IMR-90 (cell line): Measurements from ENCODE around the gene ZGLP1. TPM values are rescaled to one million over a fixed set of nuclear protein-coding genes. Genes with fewer than 3 reads are reported as not detected.

Experiments
- ATAC-seq: fragments of 200-7000 bp; cut with Tn5 transposase; 2 replicates; pipeline ENCODE4 v1.9.1; 2020; ENCODE audit warnings: low read depth, mild to moderate bottlenecking, moderate library complexity
- BruUV-seq: library from RNA; stranded (reverse); fragments of 400-500 nt; replicated peaks from 2 replicates; lab custom pipeline; 2021; lab: Mats Ljungman, UMichigan
- CTCF ChIA-PET: fragments of 300-600 bp; formaldehyde crosslinking; extraction: SDS; loops from one replicate; lab custom pipeline; 2021; ENCODE audit warnings: antibody characterized with exemption; lab: Yijun Ruan, JAX
- POLR2A ChIA-PET: fragments of 300-600 bp; sonication (Branson Sonifier 250); formaldehyde crosslinking; loops from one replicate; lab custom pipeline; 2022; ENCODE audit warnings: antibody characterized with exemption; ENCODE audit not compliant: unreplicated experiment; lab: Charles Lee
- DNase-seq: peaks from one replicate; pipeline ENCODE4 v3.0.0; 2013
- H2AFZ ChIP-seq: replicated peaks from 2 replicates; pipeline ENCODE3; 2013; ENCODE audit warnings: low read length, mild to moderate bottlenecking; ENCODE audit not compliant: poor library complexity
- H2AK5ac ChIP-seq: 2 replicates; pipeline ENCODE4 v1.6.1; 2013; ENCODE audit warnings: low read depth, low read length, inconsistent platforms
- H2AK9ac ChIP-seq: replicated peaks from 2 replicates; pipeline ENCODE3; 2013; ENCODE audit warnings: mild to moderate bottlenecking, low read depth, low read length, moderate library complexity; ENCODE audit not compliant: poor library complexity
- H2BK120ac ChIP-seq: 2 replicates; pipeline ENCODE4 v1.6.1; 2013; ENCODE audit warnings: low read depth, low read length, inconsistent platforms
- H2BK15ac ChIP-seq: 3 replicates; pipeline ENCODE4 v1.6.1; 2013; ENCODE audit warnings: low read depth, low read length, inconsistent platforms
- H2BK20ac ChIP-seq: 2 replicates; pipeline ENCODE4 v1.6.1; 2013; ENCODE audit warnings: low read depth, mild to moderate bottlenecking, inconsistent platforms, low read length, moderate library complexity
- H2BK5ac ChIP-seq: 2 replicates; pipeline ENCODE4 v1.6.1; 2013; ENCODE audit warnings: mild to moderate bottlenecking, low read depth, low read length, inconsistent platforms; ENCODE audit not compliant: poor library complexity, severe bottlenecking
- H3K14ac ChIP-seq: replicated peaks from 2 replicates; pipeline ENCODE4 v1.6.1; 2013; ENCODE audit warnings: low read depth, low read length, inconsistent platforms
- H3K18ac ChIP-seq: 2 replicates; pipeline ENCODE4 v1.6.1; 2013; ENCODE audit warnings: low read depth, low read length, control low read depth
- H3K23ac ChIP-seq: 2 replicates; pipeline ENCODE4 v1.6.1; 2013; ENCODE audit warnings: low read depth, low read length, inconsistent platforms
- H3K27ac ChIP-seq: 2 replicates; pipeline ENCODE4 v1.5.1; 2013; ENCODE audit warnings: mild to moderate bottlenecking, control low read depth, low read length; ENCODE audit not compliant: insufficient read depth
- H3K27me3 ChIP-seq: 2 replicates; pipeline ENCODE4 v1.6.1; 2013; ENCODE audit warnings: low read length; ENCODE audit not compliant: control insufficient read depth, insufficient read depth
- H3K36me3 ChIP-seq: 2 replicates; pipeline ENCODE4 v1.6.1; 2013; ENCODE audit warnings: low read length, mixed read lengths; ENCODE audit not compliant: control insufficient read depth, insufficient read depth
- H3K4ac ChIP-seq: 2 replicates; pipeline ENCODE4 v1.6.1; 2013; ENCODE audit warnings: low read depth, low read length, inconsistent platforms
- H3K4me1 ChIP-seq: 2 replicates; pipeline ENCODE4 v1.6.1; 2013; ENCODE audit warnings: low read length, mixed read lengths; ENCODE audit not compliant: control insufficient read depth, insufficient read depth
- H3K4me2 ChIP-seq: 2 replicates; pipeline ENCODE4 v1.6.1; 2013; ENCODE audit warnings: low read depth, mild to moderate bottlenecking, control low read depth, low read length, moderate library complexity
- H3K4me3 ChIP-seq: 2 replicates; pipeline ENCODE4 v1.5.1; 2013; ENCODE audit warnings: low read depth, mild to moderate bottlenecking, control low read depth, low read length, moderate library complexity; ENCODE audit not compliant: insufficient read depth
- H3K56ac ChIP-seq: 2 replicates; pipeline ENCODE4 v1.6.1; 2013; ENCODE audit warnings: low read length, inconsistent platforms; ENCODE audit not compliant: insufficient read depth; ENCODE audit errors: extremely low read depth
- H3K79me1 ChIP-seq, 2 experiments: 2 replicates each; pipeline ENCODE4 v1.6.1; 2013; ENCODE audit warnings: low read length in 2 of 2, inconsistent platforms in 1 of 2, low read depth in 1 of 2
- H3K9ac ChIP-seq: 2 replicates; pipeline ENCODE4 v1.6.1; 2013; ENCODE audit warnings: low read depth, low read length, control low read depth
- H3K9me1 ChIP-seq: 2 replicates; pipeline ENCODE4 v1.6.1; 2013; ENCODE audit warnings: low read length, inconsistent platforms; ENCODE audit not compliant: insufficient read depth
- H3K9me3 ChIP-seq: 2 replicates; pipeline ENCODE4 v1.6.1; 2013; ENCODE audit warnings: low read length; ENCODE audit not compliant: control insufficient read depth, insufficient read depth
- H4K20me1 ChIP-seq: 2 replicates; pipeline ENCODE4 v1.6.1; 2013; ENCODE audit warnings: low read length, inconsistent platforms; ENCODE audit not compliant: insufficient read depth
- H4K5ac ChIP-seq: 2 replicates; pipeline ENCODE4 v1.6.1; 2013; ENCODE audit warnings: mild to moderate bottlenecking, low read depth, low read length, control low read depth
- H4K8ac ChIP-seq, 2 experiments: 2 replicates each; pipeline ENCODE4 v1.6.1; 2013; ENCODE audit warnings: low read depth in 2 of 2, low read length in 2 of 2, control low read depth in 1 of 2, inconsistent platforms in 1 of 2
- H4K91ac ChIP-seq: 2 replicates; pipeline ENCODE4 v1.6.1; 2013; ENCODE audit warnings: low read depth, low read length, inconsistent platforms; ENCODE audit not compliant: insufficient read depth
- CTCF ChIP-seq: conservative IDR thresholded peaks from 2 replicates; pipeline ENCODE4 v1.5.1; 2012; ENCODE audit warnings: mild to moderate bottlenecking, low read depth, low read length, improper control_type of control experiment
- MAZ ChIP-seq: IDR thresholded peaks from 2 replicates; pipeline ENCODE4 v1.6.1; 2012; ENCODE audit warnings: low read depth, mild to moderate bottlenecking, low read length, improper control_type of control experiment, moderate library complexity, borderline replicate concordance
- NFE2L2 ChIP-seq: fragments of 150-350 bp; IDR thresholded peaks from 2 replicates; pipeline ENCODE4 v1.6.1; 2016; ENCODE audit warnings: low read depth, mild to moderate bottlenecking, low read length
- USF2 ChIP-seq: fragments of 150-350 bp; IDR thresholded peaks from 2 replicates; pipeline ENCODE4 v1.6.1; 2017; ENCODE audit warnings: mild to moderate bottlenecking, antibody characterized with exemption, low read length, low read depth
- WGBS, 2 experiments: methylation state at CpG; one replicate each; pipeline versions ENCODE4 v1.1.5 to v1.1.7; 2013; ENCODE audit warnings: missing lambda C conversion rate in 2 of 2; ENCODE audit not compliant: insufficient read length in 1 of 2; ENCODE audit errors: extremely low coverage in 2 of 2; 5-methylcytosine and 5-hydroxymethylcytosine counted together
- dilution Hi-C: fragments of 300-500 bp; cut with HindIII; formaldehyde crosslinking; loops from one replicate; pipeline ENCODE4 v1.14.3; 2018; ENCODE audit warnings: low sequenced_read_pairs; ENCODE audit not compliant: unreplicated experiment
- in situ Hi-C: fragments of 300-500 bp; cut with MboI; formaldehyde crosslinking; loops from 3 replicates; pipeline ENCODE4 v1.14.3; 2019; ENCODE audit warnings: low sequenced_read_pairs, inconsistent platforms, mixed read lengths
- intact Hi-C: fragments of 100-400 bp; cut with micrococcal nuclease; formaldehyde crosslinking; loops from 2 replicates; pipeline ENCODE4 v1.10.0; 2022
- polyA plus RNA-seq, 3 experiments: library from polyadenylated mRNA; depleted of rRNA; stranded (reverse); fragments of >200 nt; gene quantifications; 2 replicates each; pipeline ENCODE4 v1.2.3, GENCODE V29; 2012; ENCODE audit warnings: low replicate concordance in 1 of 3
- total RNA-seq: library from RNA; depleted of rRNA; stranded (reverse); fragments of >200 nt; gene quantifications from 2 replicates; pipeline ENCODE4 v1.2.3, GENCODE V29; 2012
- TF ChIP-seq, protein P1 (sequence below): fragments of 150-350 bp; IDR thresholded peaks from 2 replicates; pipeline ENCODE4 v1.6.1; 2016; ENCODE audit warnings: low read depth, mild to moderate bottlenecking, low read length, moderate library complexity, borderline replicate concordance

ZGLP1 gene
- total and polyA plus RNA-seq, 2 of the 4 experiments (the other 2 are of a cell fraction) = 0.54 to 3.1 TPM

DNA sequence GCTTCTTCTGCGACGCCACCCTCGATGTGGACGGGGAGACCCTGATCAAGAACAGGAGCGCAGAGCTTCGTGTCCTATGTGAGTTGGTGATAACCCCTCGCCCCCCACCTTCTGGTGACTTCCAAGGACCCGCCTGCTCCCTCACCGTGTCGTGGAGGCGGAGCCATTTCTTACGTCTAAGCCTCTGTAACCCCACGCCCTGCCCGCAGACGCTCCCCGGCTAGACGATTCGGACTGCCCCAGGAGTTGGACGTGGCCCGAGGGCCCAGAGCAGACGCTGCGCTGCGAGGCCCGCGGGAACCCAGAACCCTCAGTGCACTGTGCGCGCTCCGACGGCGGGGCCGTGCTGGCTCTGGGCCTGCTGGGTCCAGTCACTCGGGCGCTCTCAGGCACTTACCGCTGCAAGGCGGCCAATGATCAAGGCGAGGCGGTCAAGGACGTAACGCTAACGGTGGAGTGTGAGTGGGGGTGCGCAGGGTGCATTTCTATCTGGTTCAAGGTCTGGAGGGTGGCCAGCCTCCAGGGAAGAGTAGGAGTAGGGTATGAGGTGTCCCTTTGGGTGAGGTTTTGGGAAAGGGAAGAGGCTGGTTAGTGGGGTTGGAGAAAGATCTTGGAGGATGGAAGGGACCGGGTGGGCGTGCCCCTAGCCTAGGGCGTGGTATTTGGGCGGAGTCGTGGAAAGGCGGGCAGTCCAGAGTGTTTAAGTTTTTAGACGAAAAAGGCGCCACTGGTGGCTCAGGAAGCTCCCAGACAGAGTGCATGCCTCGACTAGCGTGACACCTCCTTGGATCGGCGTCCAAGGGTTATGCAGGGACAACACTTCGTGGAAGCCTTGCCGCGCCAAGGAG is 16.6 kb downstream of the ZGLP1 start:
- H2AK5ac ChIP-seq = peak overlapping the region; percentile 27; the same call in 1 of the 2 replicates
- POLR2A ChIA-PET = no interaction called here
- no peak for DNase-seq

More for the DNA sequence above, 16.6 kb downstream of the ZGLP1 start:
- Histone ChIP-seq H3K27me3 (no peaks in the 10 kb centered on the region; the same call in 1 of the 2 replicates), H3K14ac (no peak overlapping the region), H3K36me3 (peaks cover 14% of the 10 kb centered on the region; the same call in 1 of the 2 replicates), H3K4ac (no peak overlapping the region), H2AK9ac (peak overlapping the region; percentile 83), H3K4me1 (peaks cover 15% of the 10 kb centered on the region), H4K91ac (no peak overlapping the region), H3K4me2 (peak overlapping the region; percentile 49), H2BK15ac (no peak overlapping the region), H2BK5ac (no peak overlapping the region), H3K18ac (no peak overlapping the region), H3K4me3 (peak overlapping the region; percentile 25), H3K9me1 (peaks cover 4% of the 10 kb centered on the region), H3K79me1 (peaks cover 0 to 4% of the 10 kb centered on the region in 2 experiments; a peak in 1 of 4 replicates), H2AFZ (peak overlapping the region; percentile 92), H2BK20ac (no peak overlapping the region), H3K23ac (no peak overlapping the region), H4K5ac (no peak overlapping the region; the same call in 1 of the 2 replicates), H3K27ac (no peak overlapping the region), H3K56ac (no peak overlapping the region), H3K9ac (no peak overlapping the region), H3K9me3 (no peaks in the 10 kb centered on the region), H4K20me1 (peaks cover 6% of the 10 kb centered on the region), H4K8ac (peak overlapping the region in 1 of 2 experiments; percentile 38; a peak in 2 of 4 replicates), H2BK120ac (no peak overlapping the region)
- WGBS, 2 experiments = 56% methylated on average over 32 of the region's 56 CpGs; no CpG with 5 or more reads in 1 of the 2 experiments
- TF ChIP-seq NFE2L2 (no peak), CTCF (no peak), USF2 (no peak), MAZ (no peak)
- TF ChIP-seq, protein P1, sequence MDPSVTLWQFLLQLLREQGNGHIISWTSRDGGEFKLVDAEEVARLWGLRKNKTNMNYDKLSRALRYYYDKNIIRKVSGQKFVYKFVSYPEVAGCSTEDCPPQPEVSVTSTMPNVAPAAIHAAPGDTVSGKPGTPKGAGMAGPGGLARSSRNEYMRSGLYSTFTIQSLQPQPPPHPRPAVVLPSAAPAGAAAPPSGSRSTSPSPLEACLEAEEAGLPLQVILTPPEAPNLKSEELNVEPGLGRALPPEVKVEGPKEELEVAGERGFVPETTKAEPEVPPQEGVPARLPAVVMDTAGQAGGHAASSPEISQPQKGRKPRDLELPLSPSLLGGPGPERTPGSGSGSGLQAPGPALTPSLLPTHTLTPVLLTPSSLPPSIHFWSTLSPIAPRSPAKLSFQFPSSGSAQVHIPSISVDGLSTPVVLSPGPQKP = no peak
- intact Hi-C loops = no loop called here
- dilution Hi-C loops = no loop called here
- BruUV-seq = no TSS peak
- no peak for ATAC-seq
- in situ Hi-C loops = no loop called here
- CTCF ChIA-PET = no interaction called here
